Omental fat pad (tissue), 4 donors: ENCODE data around the gene STON2. TPM values are rescaled to one million over a fixed set of nuclear protein-coding genes. Genes with fewer than 3 reads are reported as not detected.
"Not testable (repeated sequence)": the region's sequence is repeated elsewhere in the genome, so short reads cannot be mapped to it uniquely, and the experiment has no call there.

ENCODE experiments used
- ATAC-seq: fragments of 150-250 bp; one replicate; pipeline ENCODE4 v1.9.1; 2016; ENCODE audit warnings: mild to moderate bottlenecking, moderate library complexity; ENCODE audit not compliant: low FRiP score
- DNase-seq: peaks from one replicate; pipeline ENCODE4 v3.0.0-alpha.2; 2019; ENCODE audit warnings: low spot score
- total RNA-seq, 4 donors: library from RNA; depleted of rRNA; stranded (reverse); fragments of >200 nt; gene quantifications; one replicate each; pipeline ENCODE4 v1.1.0, GENCODE V29; 2016
- TF ChIP-seq, protein P1 (sequence below), 3 donors: fragments of 450-650 bp; IDR thresholded peaks; one replicate each; pipeline ENCODE4 v1.5.1; 2016 to 2017; ENCODE audit warnings: antibody characterized with exemption in 3 of 3, mild to moderate bottlenecking in 3 of 3, moderate library complexity in 2 of 3

The STON2 gene
- total RNA-seq, 4 donors from 2014 or later = 8.0 to 31.4 (median 18.6) TPM

DNA sequence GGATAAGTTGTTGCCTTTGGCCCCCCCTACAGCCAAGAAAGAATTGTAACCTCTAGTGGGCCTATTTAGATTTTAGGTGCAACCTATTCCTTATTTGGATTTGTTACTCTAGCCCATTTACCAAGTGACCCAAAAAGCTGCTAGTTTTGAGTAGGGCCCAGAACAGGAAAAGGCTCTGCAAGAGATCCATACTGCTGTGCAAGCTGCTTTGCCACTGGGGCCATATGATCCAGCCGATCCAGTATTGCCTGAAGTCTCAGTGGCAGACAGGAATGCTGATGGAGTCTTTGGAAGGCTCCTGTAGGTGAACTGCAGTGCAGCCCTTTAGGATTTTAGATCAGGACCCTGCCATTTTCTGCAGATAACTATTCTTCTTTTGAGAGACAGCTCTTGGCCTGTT lies 166.5 kb downstream of the STON2 start:
- DNase-seq (no peak), ATAC-seq (no peak)
- TF ChIP-seq, protein P1, sequence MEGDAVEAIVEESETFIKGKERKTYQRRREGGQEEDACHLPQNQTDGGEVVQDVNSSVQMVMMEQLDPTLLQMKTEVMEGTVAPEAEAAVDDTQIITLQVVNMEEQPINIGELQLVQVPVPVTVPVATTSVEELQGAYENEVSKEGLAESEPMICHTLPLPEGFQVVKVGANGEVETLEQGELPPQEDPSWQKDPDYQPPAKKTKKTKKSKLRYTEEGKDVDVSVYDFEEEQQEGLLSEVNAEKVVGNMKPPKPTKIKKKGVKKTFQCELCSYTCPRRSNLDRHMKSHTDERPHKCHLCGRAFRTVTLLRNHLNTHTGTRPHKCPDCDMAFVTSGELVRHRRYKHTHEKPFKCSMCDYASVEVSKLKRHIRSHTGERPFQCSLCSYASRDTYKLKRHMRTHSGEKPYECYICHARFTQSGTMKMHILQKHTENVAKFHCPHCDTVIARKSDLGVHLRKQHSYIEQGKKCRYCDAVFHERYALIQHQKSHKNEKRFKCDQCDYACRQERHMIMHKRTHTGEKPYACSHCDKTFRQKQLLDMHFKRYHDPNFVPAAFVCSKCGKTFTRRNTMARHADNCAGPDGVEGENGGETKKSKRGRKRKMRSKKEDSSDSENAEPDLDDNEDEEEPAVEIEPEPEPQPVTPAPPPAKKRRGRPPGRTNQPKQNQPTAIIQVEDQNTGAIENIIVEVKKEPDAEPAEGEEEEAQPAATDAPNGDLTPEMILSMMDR (IDR thresholded peaks at IDR 0.05) = no peak

DNA sequence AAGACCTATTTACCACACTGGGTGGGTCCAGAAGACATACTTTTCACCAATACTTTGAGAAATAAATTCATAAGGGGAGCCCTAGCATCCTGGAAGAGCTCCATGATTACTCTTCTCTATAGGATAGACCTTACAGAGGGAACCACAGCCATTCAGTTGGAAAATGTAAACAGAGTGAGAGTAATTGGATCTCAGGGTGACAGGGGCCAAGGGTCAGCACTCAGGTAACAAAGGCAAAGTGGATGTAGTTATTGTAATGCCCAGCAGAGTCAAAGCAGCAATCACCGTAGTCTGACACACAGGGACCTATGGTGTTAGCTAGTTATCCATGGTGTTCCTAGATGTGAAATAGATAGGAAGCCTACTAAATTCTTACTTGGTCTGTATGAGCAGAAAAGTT lies 168.6 kb downstream of the STON2 start:
- TF ChIP-seq, protein P1 (IDR thresholded peaks at IDR 0.05) = no peak
- ATAC-seq = no peak
- DNase-seq = no peak

DNA sequence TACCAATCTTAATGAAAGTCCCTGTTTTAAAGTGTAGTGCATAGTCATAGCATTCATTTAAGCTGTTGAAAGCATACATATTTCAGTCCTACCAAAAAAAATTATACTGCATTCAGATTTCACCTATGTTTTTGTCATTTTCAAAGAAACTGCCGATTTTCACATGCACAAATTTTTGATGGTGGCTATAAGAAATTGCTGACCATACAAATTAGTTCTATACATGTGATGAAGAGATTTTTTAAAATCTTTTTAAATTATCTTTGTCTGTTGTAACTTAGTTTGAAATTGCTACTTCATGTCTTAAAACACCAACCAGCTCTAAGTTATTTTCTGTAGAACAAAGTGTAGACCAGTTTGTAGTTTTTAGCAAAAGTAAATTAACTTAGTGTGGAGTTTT lies 175.9 kb downstream of the STON2 start:
- TF ChIP-seq, protein P1 (IDR thresholded peaks at IDR 0.05) = no peak
- no peak for ATAC-seq
- no peak for DNase-seq

DNA sequence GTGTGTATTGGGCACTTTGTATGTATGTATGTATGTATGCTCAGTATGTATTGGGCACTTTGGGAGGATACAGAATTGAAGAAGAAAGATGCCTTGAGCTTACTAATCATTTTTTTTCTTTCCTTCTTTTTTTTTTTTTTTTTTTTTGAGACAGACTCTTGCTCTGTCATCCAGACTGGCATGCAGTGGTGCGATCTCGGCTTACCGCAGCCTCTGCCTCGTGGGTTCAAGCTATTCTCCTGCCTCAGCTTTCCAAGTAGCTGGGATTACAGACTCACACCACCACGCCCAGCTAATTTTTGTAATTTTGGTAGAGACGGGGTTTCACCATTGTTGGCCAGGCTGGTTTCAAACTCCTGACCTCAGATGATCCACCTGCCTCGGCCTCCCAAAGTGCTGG lies 176.3 kb downstream of the STON2 start:
- not testable (repeated sequence) for ATAC-seq, DNase-seq

DNA sequence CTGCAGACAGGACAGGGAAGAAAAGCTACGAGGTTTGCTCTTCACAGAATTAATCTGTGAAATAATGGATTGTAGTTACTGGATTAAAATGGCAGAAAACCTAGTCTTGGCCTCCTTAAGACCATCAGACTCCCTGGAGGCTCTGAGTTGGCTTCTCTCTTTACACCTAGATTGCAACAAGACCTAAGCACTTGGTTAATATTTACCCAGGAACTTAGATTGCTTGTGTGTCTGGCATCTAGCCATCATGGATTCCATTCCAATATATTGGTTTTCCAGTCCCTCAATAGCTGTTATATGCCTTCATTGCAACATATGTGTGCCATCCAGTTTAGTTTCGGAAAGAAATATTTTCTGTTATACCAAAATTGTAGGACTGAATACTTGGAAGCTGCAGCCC lies 177.4 kb downstream of the STON2 start:
- ATAC-seq = no peak
- TF ChIP-seq, protein P1 (IDR thresholded peaks at IDR 0.05) = no peak
- no peak for DNase-seq

DNA sequence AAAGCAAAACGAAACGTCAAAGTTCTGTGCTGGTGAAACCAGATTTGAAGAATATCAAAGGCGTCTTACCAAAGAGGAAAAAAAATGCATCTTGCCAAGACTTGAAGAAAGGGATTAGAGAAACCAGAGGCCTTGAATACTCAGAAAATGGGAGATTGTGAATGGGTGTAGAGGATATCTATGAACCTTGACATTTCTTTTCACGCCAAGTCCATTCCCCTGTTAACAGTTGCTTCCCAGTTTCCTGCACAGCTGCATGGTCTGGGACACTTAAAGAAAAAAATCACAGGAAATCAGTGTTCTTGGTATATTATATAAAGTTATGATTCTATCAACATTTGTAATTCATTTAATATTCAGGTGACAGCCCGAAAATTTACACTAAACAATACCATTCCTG lies 178.0 kb downstream of the STON2 start:
- DNase-seq (no peak), ATAC-seq (no peak)
- TF ChIP-seq, protein P1 (IDR thresholded peaks at IDR 0.05) = no peak

DNA sequence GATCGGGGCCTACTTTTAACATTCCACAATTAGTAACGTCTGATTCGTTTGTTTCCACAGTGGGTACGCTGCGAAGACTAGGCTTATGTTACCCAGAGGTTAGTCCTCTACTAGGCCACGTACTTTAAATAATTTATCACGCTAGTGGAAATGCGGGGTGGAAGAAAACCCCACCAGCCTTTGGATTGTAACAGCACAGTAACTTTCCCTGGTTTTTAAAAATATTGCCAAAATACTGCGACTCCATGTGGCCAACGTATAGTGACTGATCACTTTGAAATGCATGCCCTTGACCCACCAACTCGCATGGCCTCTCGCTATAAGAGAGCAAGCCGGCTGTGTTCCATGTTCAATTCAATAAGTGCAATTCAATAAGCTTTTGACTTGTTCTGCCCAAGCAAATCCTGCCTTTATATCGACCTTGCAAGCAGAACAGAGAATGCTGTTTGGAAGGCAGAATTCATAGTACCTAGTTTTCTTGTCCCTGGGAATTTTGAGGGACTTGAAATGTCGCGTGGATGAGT lies 178.5 kb downstream of the STON2 start:
- DNase-seq (no peak), ATAC-seq (no peak)
- TF ChIP-seq, protein P1 (IDR thresholded peaks at IDR 0.05) = no peak
